GM19324 (cell line): Measurements from ENCODE around the gene TLK1.
A peak's percentile ranks its signal among the peaks of the same experiment; 100 is the strongest.

Experiments
- ATAC-seq: cut with Tn5 transposase; IDR thresholded peaks from one replicate; pipeline ENCODE4 v1.9.1; 2021; ENCODE audit warnings: mild to moderate bottlenecking, moderate library complexity; ENCODE audit not compliant: unreplicated experiment, low FRiP score

The TLK1 gene

GRCh38 chr2:170971071-170971470 is 189.6 kb downstream of the TLK1 start:
- no peak for ATAC-seq

GRCh38 chr2:170969872-170970496 is 190.7 kb downstream of the TLK1 start:
- no peak for ATAC-seq

GRCh38 chr2:170969030-170969429 is 191.7 kb downstream of the TLK1 start:
- no peak for ATAC-seq

GRCh38 chr2:170968205-170969003 is 192.3 kb downstream of the TLK1 start:
- no peak for ATAC-seq

GRCh38 chr2:170967553-170967952 is 193.1 kb downstream of the TLK1 start:
- no peak for ATAC-seq

- no peak for ATAC-seq
These were observed 193.9 kb downstream of the TLK1 start for GRCh38 chr2:170966648-170967396.

- no peak for ATAC-seq
These were observed 195.1 kb downstream of the TLK1 start for GRCh38 chr2:170965446-170966225.

- ATAC-seq, result no peak
These were observed 197.3 kb downstream of the TLK1 start for GRCh38 chr2:170963386-170963785.

GRCh38 chr2:170953941-170954340 is 206.8 kb downstream of the TLK1 start:
- no peak for ATAC-seq

- ATAC-seq, result peak; percentile 69
These were observed 210.4 kb downstream of the TLK1 start for GRCh38 chr2:170950221-170950761.

GRCh38 chr2:170949415-170949814 is 211.3 kb downstream of the TLK1 start:
- ATAC-seq, result no peak

GRCh38 chr2:170944545-170944944 is 216.1 kb downstream of the TLK1 start:
- ATAC-seq, result no peak

GRCh38 chr2:170943596-170943995 is 217.1 kb downstream of the TLK1 start:
- no peak for ATAC-seq

GRCh38 chr2:170943041-170943440 is 217.7 kb downstream of the TLK1 start:
- ATAC-seq, result no peak

GRCh38 chr2:170942615-170943014 is 218.1 kb downstream of the TLK1 start:
- ATAC-seq, result no peak
